HepG2 (cell line): ENCODE data around the gene SHISA9. TPM values are rescaled to one million over a fixed set of nuclear protein-coding genes. Genes with fewer than 3 reads are reported as not detected.

ENCODE experiments used
- ATAC-seq: fragments of 200-7000 bp; cut with Tn5 transposase; 3 replicates; pipeline ENCODE4 v1.9.1; 2020; ENCODE audit warnings: mild to moderate bottlenecking, moderate library complexity
- BruUV-seq: library from RNA; stranded (reverse); fragments of 400-500 nt; replicated peaks from 2 replicates; lab custom pipeline; 2021; lab: Mats Ljungman, UMichigan
- CTCF ChIA-PET: fragments of 300-600 bp; formaldehyde crosslinking; extraction: SDS; loops from one replicate; lab custom pipeline; 2021; ENCODE audit warnings: low total read pairs, inconsistent platforms, low intra/inter-chr PET ratio; lab: Yijun Ruan, JAX
- POLR2A ChIA-PET: fragments of 350-600 bp; sonication (Branson Sonifier 250); formaldehyde crosslinking; loops from one replicate; lab custom pipeline; 2020; ENCODE audit warnings: antibody characterized with exemption, inconsistent platforms; lab: Yijun Ruan, JAX
- DNase-seq: peaks from one replicate; pipeline ENCODE4 v3.0.0-alpha.2; 2015; ENCODE audit warnings: low spot score
- FAIRE-seq: peaks from 3 replicates; lab custom pipeline; 2011; peaks lifted over from hg19 to GRCh38; lab: Jason Lieb, UNC
- H2AFZ ChIP-seq: one replicate; pipeline ENCODE4 v1.6.1; 2011; ENCODE audit warnings: low read length, inconsistent platforms
- H3K27ac ChIP-seq: fragments of 300-600 bp; 3 replicates; pipeline ENCODE4 v1.8.0; 2011; ENCODE audit warnings: mixed run types, mild to moderate bottlenecking, mixed read lengths, low read length, inconsistent platforms; ENCODE audit not compliant: insufficient read depth; ENCODE audit errors: extremely low read length
- H3K27me3 ChIP-seq, 2 experiments: fragments of 200-600 bp in 1 of 2; 2 replicates in 1 of 2; 3 replicates in 1 of 2; pipeline versions ENCODE4 v1.6.0 to v1.8.0; 2011; ENCODE audit warnings: low read length in 2 of 2, mild to moderate bottlenecking in 2 of 2, moderate library complexity in 2 of 2, inconsistent platforms in 1 of 2; ENCODE audit not compliant: insufficient read depth in 2 of 2, control insufficient read depth in 1 of 2
- H3K36me3 ChIP-seq, 2 experiments: fragments of 200-600 bp in 1 of 2; replicated peaks in 1 of 2; 2 replicates in 1 of 2; 3 replicates in 1 of 2; pipeline versions ENCODE4 v1.5.1 to v1.8.0; 2011; ENCODE audit warnings: low read length in 2 of 2, inconsistent platforms in 1 of 2; ENCODE audit not compliant: insufficient read depth in 2 of 2, control insufficient read depth in 1 of 2
- H3K4me1 ChIP-seq: 2 replicates; pipeline ENCODE4 v1.5.1; 2012; ENCODE audit warnings: low read length, inconsistent platforms; ENCODE audit not compliant: insufficient read depth
- H3K4me2 ChIP-seq: 2 replicates; pipeline ENCODE4 v1.6.0; 2011; ENCODE audit warnings: low read depth, low read length, inconsistent platforms
- H3K4me3 ChIP-seq, 3 experiments: fragments of 200-600 bp in 1 of 3; sonication (generic), shearing (Covaris generic) in 1 of 3; replicated peaks in 1 of 3; 2 replicates each; pipeline ENCODE4 v1.5.1; 2011 to 2016; ENCODE audit warnings: low read length in 3 of 3, inconsistent platforms in 2 of 3, low read depth in 2 of 3, mild to moderate bottlenecking in 2 of 3, control low read depth in 1 of 3, mixed read lengths in 1 of 3; ENCODE audit not compliant: insufficient read depth in 1 of 3
- H3K79me2 ChIP-seq: one replicate; pipeline ENCODE4 v1.6.1; 2011; ENCODE audit warnings: low read length, inconsistent platforms; ENCODE audit not compliant: insufficient read depth
- H3K9ac ChIP-seq: 2 replicates; pipeline ENCODE4 v1.6.0; 2011; ENCODE audit warnings: mild to moderate bottlenecking, low read depth, low read length, inconsistent platforms; ENCODE audit not compliant: insufficient read depth
- H3K9me3 ChIP-seq: 2 replicates; pipeline ENCODE4 v1.5.1; 2012; ENCODE audit warnings: mild to moderate bottlenecking, low read length
- H4K20me1 ChIP-seq: 2 replicates; pipeline ENCODE4 v1.6.0; 2011; ENCODE audit warnings: inconsistent platforms, mild to moderate bottlenecking, low read length, moderate library complexity; ENCODE audit not compliant: insufficient read depth
- CHD2 ChIP-seq: IDR thresholded peaks from 2 replicates; pipeline ENCODE4 v1.6.1; 2011; ENCODE audit warnings: low read depth, low read length, improper control_type of control experiment
- KDM4B ChIP-seq: sonication (generic); formaldehyde crosslinking; IDR thresholded peaks from 2 replicates; pipeline ENCODE4 v1.4.0; 2020; ENCODE audit warnings: missing genetic modification reagents
- MEF2D ChIP-seq: sonication (generic); formaldehyde crosslinking; IDR thresholded peaks from 2 replicates; pipeline ENCODE4 v1.5.1; 2020; ENCODE audit warnings: mild to moderate bottlenecking, missing genetic modification reagents
- MIER3 ChIP-seq: IDR thresholded peaks from 2 replicates; pipeline ENCODE4 v1.6.1; 2016; ENCODE audit warnings: missing compliant biosample characterization, borderline replicate concordance
- NFYC ChIP-seq: IDR thresholded peaks from 2 replicates; pipeline ENCODE4 v1.6.1; 2016; ENCODE audit warnings: missing genetic modification reagents, missing compliant biosample characterization
- RFXAP ChIP-seq: sonication (generic); formaldehyde crosslinking; IDR thresholded peaks from 2 replicates; pipeline ENCODE4 v1.4.0; 2020; ENCODE audit warnings: missing genetic modification reagents, borderline replicate concordance
- SALL1 ChIP-seq: sonication (generic); formaldehyde crosslinking; IDR thresholded peaks from 2 replicates; pipeline ENCODE4 v1.8.0; 2022; ENCODE audit warnings: mild to moderate bottlenecking, missing genetic modification reagents
- SKIL ChIP-seq: sonication (generic); formaldehyde crosslinking; IDR thresholded peaks from 2 replicates; pipeline ENCODE4 v1.8.0; 2022; ENCODE audit warnings: missing genetic modification reagents, mild to moderate bottlenecking, moderate library complexity, borderline replicate concordance
- STAT5B ChIP-seq: sonication (generic); formaldehyde crosslinking; IDR thresholded peaks from 2 replicates; pipeline ENCODE4 v1.4.0; 2020; ENCODE audit warnings: missing genetic modification reagents
- ZNF431 ChIP-seq: sonication (generic); formaldehyde crosslinking; IDR thresholded peaks from 2 replicates; pipeline ENCODE4 v1.9.0; 2022; ENCODE audit warnings: missing genetic modification reagents, low read depth, mild to moderate bottlenecking, borderline replicate concordance
- WGBS: methylation state at CpG from one replicate; pipeline ENCODE4 v1.1.6; 2017; ENCODE audit warnings: low lambda C conversion rate; 5-methylcytosine and 5-hydroxymethylcytosine counted together
- in situ Hi-C: cut with HindIII; loops from 2 replicates; pipeline ENCODE4 v1.10.0; 2017; ENCODE audit warnings: low pct_unique_long_range_greater_than_20kb; ENCODE audit not compliant: extremely low pct_ligation_motif_present
- intact Hi-C: fragments of 100-400 bp; cut with micrococcal nuclease; formaldehyde crosslinking; loops from one replicate; pipeline ENCODE4 v1.10.0; 2022; ENCODE audit not compliant: unreplicated experiment
- polyA plus RNA-seq, 8 experiments: library from polyadenylated mRNA; depleted of rRNA in 3 of 8; stranded (reverse) in 7 of 8; unstranded in 1 of 8; fragments of >200 nt; fragmentation: Illumina TruSeq in 4 of 8; extraction: Trizol in 4 of 8; gene quantifications; 2 replicates each; pipeline versions ENCODE4 v1.2.1 to v1.2.3, GENCODE V29; 2011 to 2016; ENCODE audit warnings: low read depth in 4 of 8, missing spikeins in 1 of 8, mixed read lengths in 1 of 8; ENCODE audit not compliant: insufficient read depth in 1 of 8
- total RNA-seq, 5 experiments: library from RNA; depleted of rRNA; stranded (reverse); fragments of >200 nt; fragmentation: Illumina TruSeq; extraction: Trizol; gene quantifications; 2 replicates each; pipeline ENCODE4 v1.2.3, GENCODE V29; 2016; ENCODE audit warnings: low read depth in 1 of 5
- TF ChIP-seq, protein P1 (sequence below): sonication (generic); formaldehyde crosslinking; IDR thresholded peaks from 2 replicates; pipeline ENCODE4 v1.5.1; 2020; ENCODE audit warnings: mild to moderate bottlenecking, missing genetic modification reagents
- TF ChIP-seq, protein P2 (sequence below): IDR thresholded peaks from 2 replicates; pipeline ENCODE4 v1.6.1; 2016; ENCODE audit warnings: low read depth
- TF ChIP-seq, protein P3 (sequence below): sonication (generic); formaldehyde crosslinking; IDR thresholded peaks from 2 replicates; pipeline ENCODE4 v1.5.0; 2020; ENCODE audit warnings: missing genetic modification reagents, mild to moderate bottlenecking, borderline replicate concordance
- TF ChIP-seq, protein P4 (sequence below): sonication (generic); IDR thresholded peaks from 2 replicates; pipeline ENCODE4 v1.6.1; 2016; ENCODE audit warnings: low read depth, borderline replicate concordance

SHISA9 gene
- total and polyA plus RNA-seq, 2 of the 13 experiments (the other 11 are each of a cell fraction or from before 2014, with no cell fraction given): 0.01 TPM; not detected in 1

DNA sequence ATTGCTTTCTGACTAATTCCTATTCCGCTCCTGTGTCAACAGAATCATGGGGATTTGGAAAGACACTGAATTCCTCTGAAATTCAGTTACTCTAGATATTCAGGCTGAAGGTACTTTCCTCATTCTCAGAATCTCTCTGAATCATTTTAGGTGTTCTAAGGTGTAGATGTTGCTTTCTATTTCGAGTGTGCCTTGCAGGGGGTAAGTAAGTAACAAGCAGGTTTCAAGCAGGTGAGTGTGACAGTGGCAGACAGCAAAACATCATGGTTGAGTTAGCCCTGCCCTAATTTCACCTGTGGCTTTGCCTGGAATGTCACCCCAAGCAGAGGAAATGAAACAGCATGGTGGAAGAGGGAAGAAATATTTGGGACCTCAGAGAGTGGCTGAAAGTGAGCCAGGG, 75.1 kb downstream of the SHISA9 start (continued):
- TF ChIP-seq, protein P1, sequence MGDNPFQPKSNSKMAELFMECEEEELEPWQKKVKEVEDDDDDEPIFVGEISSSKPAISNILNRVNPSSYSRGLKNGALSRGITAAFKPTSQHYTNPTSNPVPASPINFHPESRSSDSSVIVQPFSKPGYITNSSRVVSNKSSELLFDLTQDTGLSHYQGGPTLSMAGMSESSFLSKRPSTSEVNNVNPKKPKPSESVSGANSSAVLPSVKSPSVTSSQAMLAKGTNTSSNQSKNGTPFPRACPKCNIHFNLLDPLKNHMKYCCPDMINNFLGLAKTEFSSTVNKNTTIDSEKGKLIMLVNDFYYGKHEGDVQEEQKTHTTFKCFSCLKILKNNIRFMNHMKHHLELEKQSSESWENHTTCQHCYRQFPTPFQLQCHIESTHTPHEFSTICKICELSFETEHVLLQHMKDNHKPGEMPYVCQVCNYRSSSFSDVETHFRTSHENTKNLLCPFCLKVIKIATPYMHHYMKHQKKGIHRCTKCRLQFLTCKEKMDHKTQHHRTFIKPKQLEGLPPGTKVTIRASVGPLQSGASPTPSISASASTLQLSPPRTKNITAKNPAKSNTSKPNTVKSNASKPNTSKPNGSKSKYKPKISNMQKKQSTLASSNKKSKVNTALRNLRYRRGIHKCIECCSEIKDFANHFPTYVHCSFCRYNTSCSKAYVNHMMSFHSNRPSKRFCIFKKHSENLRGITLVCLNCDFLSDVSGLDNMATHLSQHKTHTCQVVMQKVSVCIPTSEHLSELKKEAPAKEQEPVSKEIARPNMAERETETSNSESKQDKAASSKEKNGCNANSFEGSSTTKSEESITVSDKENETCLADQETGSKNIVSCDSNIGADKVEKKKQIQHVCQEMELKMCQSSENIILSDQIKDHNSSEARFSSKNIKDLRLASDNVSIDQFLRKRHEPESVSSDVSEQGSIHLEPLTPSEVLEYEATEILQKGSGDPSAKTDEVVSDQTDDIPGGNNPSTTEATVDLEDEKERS (CRISPR knock-in tag): no peak
- TF ChIP-seq, protein P2, sequence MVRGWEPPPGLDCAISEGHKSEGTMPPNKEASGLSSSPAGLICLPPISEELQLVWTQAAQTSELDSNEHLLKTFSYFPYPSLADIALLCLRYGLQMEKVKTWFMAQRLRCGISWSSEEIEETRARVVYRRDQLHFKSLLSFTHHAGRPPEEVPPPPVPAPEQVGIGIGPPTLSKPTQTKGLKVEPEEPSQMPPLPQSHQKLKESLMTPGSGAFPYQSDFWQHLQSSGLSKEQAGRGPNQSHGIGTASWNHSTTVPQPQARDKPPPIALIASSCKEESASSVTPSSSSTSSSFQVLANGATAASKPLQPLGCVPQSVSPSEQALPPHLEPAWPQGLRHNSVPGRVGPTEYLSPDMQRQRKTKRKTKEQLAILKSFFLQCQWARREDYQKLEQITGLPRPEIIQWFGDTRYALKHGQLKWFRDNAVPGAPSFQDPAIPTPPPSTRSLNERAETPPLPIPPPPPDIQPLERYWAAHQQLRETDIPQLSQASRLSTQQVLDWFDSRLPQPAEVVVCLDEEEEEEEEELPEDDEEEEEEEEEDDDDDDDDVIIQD (CRISPR knock-in tag): no peak
- no peak for TF ChIP-seq CHD2
- TF ChIP-seq, protein P3, sequence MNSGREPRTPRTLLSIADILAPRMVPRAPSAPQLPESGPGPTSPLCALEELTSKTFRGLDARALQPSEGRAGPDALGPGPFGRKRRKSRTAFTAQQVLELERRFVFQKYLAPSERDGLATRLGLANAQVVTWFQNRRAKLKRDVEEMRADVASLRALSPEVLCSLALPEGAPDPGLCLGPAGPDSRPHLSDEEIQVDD (CRISPR knock-in tag): no peak

GRCh38 chr16:12976936-12977335, 75.5 kb downstream of the SHISA9 start:
- no peak overlapping the region for H3K4me2 ChIP-seq
- TF ChIP-seq SKIL (CRISPR knock-in tag) (no peak), MEF2D (CRISPR knock-in tag) (no peak), MIER3 (CRISPR knock-in tag) (no peak), KDM4B (CRISPR knock-in tag) (no peak), RFXAP (CRISPR knock-in tag) (no peak), NFYC (CRISPR knock-in tag) (no peak), STAT5B (CRISPR knock-in tag) (no peak), ZNF431 (CRISPR knock-in tag) (no peak), SALL1 (CRISPR knock-in tag) (no peak)
- TF ChIP-seq, protein P4, sequence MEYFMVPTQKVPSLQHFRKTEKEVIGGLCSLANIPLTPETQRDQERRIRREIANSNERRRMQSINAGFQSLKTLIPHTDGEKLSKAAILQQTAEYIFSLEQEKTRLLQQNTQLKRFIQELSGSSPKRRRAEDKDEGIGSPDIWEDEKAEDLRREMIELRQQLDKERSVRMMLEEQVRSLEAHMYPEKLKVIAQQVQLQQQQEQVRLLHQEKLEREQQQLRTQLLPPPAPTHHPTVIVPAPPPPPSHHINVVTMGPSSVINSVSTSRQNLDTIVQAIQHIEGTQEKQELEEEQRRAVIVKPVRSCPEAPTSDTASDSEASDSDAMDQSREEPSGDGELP: no peak
- TF ChIP-seq, all 625 proteins: peak for 0
- BruUV-seq: no TSS peak
- no peak overlapping the region for H3K27ac ChIP-seq
- in situ Hi-C loops: no loop called here
- 17% methylated on average over 5 of the region's 5 CpGs for WGBS
- no peak for FAIRE-seq
- CTCF ChIA-PET: no interaction called here
- intact Hi-C loops: no loop called here
- no peak overlapping the region for H3K4me3 ChIP-seq
- no peaks in the 10 kb centered on the region for H4K20me1 ChIP-seq
- no peak for DNase-seq
- no peaks in the 10 kb centered on the region for H3K79me2 ChIP-seq
- no peak for ATAC-seq
- no peaks in the 10 kb centered on the region for H3K9me3 ChIP-seq
- H3K36me3 ChIP-seq: no peaks in the 10 kb centered on the region
- no peak overlapping the region for H2AFZ ChIP-seq
- H3K27me3 ChIP-seq: peaks cover 0 to 3% of the 10 kb centered on the region in 2 experiments; a peak in 1 of 5 replicates
- H3K9ac ChIP-seq: no peak overlapping the region
- POLR2A ChIA-PET: no interaction called here
- H3K4me1 ChIP-seq: no peaks in the 10 kb centered on the region
